Measurements from ENCODE around the gene C1QTNF1. TPM values are rescaled to one million over a fixed set of nuclear protein-coding genes. Genes with fewer than 3 reads are reported as not detected.
"Not testable (repeated sequence)": the region's sequence is repeated elsewhere in the genome, so short reads cannot be mapped to it uniquely, and the experiment has no call there.

C1QTNF1 gene
- total RNA-seq, 1 experiment from 2014 or later = 18.6 TPM

- H3K79me2 ChIP-seq (ENCODE audit: low read length) = no peaks in the 10 kb centered on the region
- H3K9me3 ChIP-seq (ENCODE audit: low read length) = peaks cover 4% of the 10 kb centered on the region; the same call in 1 of the 2 replicates
- H3K4me1 ChIP-seq (ENCODE audit: insufficient read depth, low read length) = peaks cover 22% of the 10 kb centered on the region
- peak; percentile 86 for DNase-seq
- H3K9ac ChIP-seq (ENCODE audit: low read length) = no peak overlapping the region
- ATAC-seq = peak; percentile 55
- H3K4me3 ChIP-seq (ENCODE audit: low read length) = no peak overlapping the region
- H4K20me1 ChIP-seq (ENCODE audit: low read length) = no peaks in the 10 kb centered on the region
- H3K27me3 ChIP-seq (ENCODE audit: low read length) = no peaks in the 10 kb centered on the region
- ChIA-PET POLR2A (ENCODE audit: unreplicated experiment) (no interaction called here), CTCF (interaction anchor here (2.3 kb wide), 1 partner anchor 22 kb away, joined by 10 read pairs; no protein-coding TSS in a partner anchor)
- H3K4me2 ChIP-seq (ENCODE audit: low read length) = no peak overlapping the region
- 0 out of 2 replicates have a peak overlapping the region, but pooled peaks have one; percentile 4 for H2AFZ ChIP-seq (ENCODE audit: low read length)
- H3K27ac ChIP-seq (ENCODE audit: low read length) = no peak overlapping the region
- TF ChIP-seq CTCF (conservative IDR thresholded peaks at IDR 0.05; ENCODE audit: low read depth, low read length) (peak; percentile 99), EZH2 (IDR thresholded peaks at IDR 0.05; ENCODE audit: low read length, unreplicated experiment) (no peak)
- intact Hi-C loops (cut with micrococcal nuclease) = loop anchor here (1.0 kb wide), 3 partner anchors 22 to 62 kb away; no protein-coding TSS in a partner anchor
- no peaks in the 10 kb centered on the region for H3K36me3 ChIP-seq (ENCODE audit: low read depth, low read length)
- no peaks in the 10 kb centered on the region for H3K9me2 ChIP-seq (replicated peaks; ENCODE audit: low read length)
- H3F3A ChIP-seq (ENCODE audit: low read length, unreplicated experiment) = no peaks in the 10 kb centered on the region
- no TSS peak for BruUV-seq (replicated peaks)
These were observed 4.1 kb upstream of the C1QTNF1 start for GRCh38 chr17:79019632-79020584.

- Histone ChIP-seq H3F3A (ENCODE audit: low read length, unreplicated experiment) (no peaks in the 10 kb centered on the region), H4K20me1 (ENCODE audit: low read length) (no peaks in the 10 kb centered on the region), H3K9ac (ENCODE audit: low read length) (no peak overlapping the region), H3K9me3 (ENCODE audit: low read length) (no peaks in the 10 kb centered on the region), H3K9me2 (replicated peaks; ENCODE audit: low read length) (no peaks in the 10 kb centered on the region), H3K36me3 (ENCODE audit: low read depth, low read length) (no peaks in the 10 kb centered on the region), H2AFZ (ENCODE audit: low read length) (0 out of 2 replicates have a peak overlapping the region, but pooled peaks have one; percentile 39), H3K27ac (ENCODE audit: low read length) (no peak overlapping the region; the same call in 1 of the 2 replicates), H3K4me3 (ENCODE audit: low read length) (no peak overlapping the region), H3K27me3 (ENCODE audit: low read length) (no peaks in the 10 kb centered on the region), H3K79me2 (ENCODE audit: low read length) (no peaks in the 10 kb centered on the region), H3K4me2 (ENCODE audit: low read length) (no peak overlapping the region), H3K4me1 (ENCODE audit: insufficient read depth, low read length) (peaks cover 31% of the 10 kb centered on the region)
- POLR2A ChIA-PET (ENCODE audit: unreplicated experiment) = interaction anchor here (0.6 kb wide), 1 partner anchor 25 kb away, joined by 7 read pairs; no protein-coding TSS in a partner anchor
- no TSS peak for BruUV-seq (replicated peaks)
- ATAC-seq (no peak), DNase-seq (peak; percentile 25)
- TF ChIP-seq EZH2phosphoT487 (IDR thresholded peaks at IDR 0.05; ENCODE audit: borderline replicate concordance, low read length) (no peak), EZH2 (IDR thresholded peaks at IDR 0.05; ENCODE audit: low read length, unreplicated experiment) (no peak), CTCF (conservative IDR thresholded peaks at IDR 0.05; ENCODE audit: low read depth, low read length) (no peak)
- CTCF ChIA-PET = interaction anchor here (2.3 kb wide), 1 partner anchor 22 kb away, joined by 10 read pairs; no protein-coding TSS in a partner anchor
- intact Hi-C loops (cut with micrococcal nuclease) = no loop called here
These were observed 3.2 kb upstream of the C1QTNF1 start for GRCh38 chr17:79020631-79021301.

- ChIA-PET POLR2A (ENCODE audit: unreplicated experiment) (interaction anchor here (0.6 kb wide), 1 partner anchor 10 kb away, joined by 3 read pairs; no protein-coding TSS in a partner anchor), CTCF (interaction anchor here (0.6 kb wide), 1 partner anchor 1441 kb away, joined by 3 read pairs; no protein-coding TSS in a partner anchor)
- H3K9ac ChIP-seq (ENCODE audit: low read length); H3K27ac ChIP-seq (ENCODE audit: low read length); BruUV-seq (replicated peaks); DNase-seq; H3K9me2 ChIP-seq (replicated peaks; ENCODE audit: low read length); H3K9me3 ChIP-seq (ENCODE audit: low read length); intact Hi-C loops (cut with micrococcal nuclease); H3K36me3 ChIP-seq (ENCODE audit: low read depth, low read length); H3K27me3 ChIP-seq (ENCODE audit: low read length); H3K79me2 ChIP-seq (ENCODE audit: low read length); H4K20me1 ChIP-seq (ENCODE audit: low read length); H2AFZ ChIP-seq (ENCODE audit: low read length); H3K4me3 ChIP-seq (ENCODE audit: low read length); ATAC-seq; H3F3A ChIP-seq (ENCODE audit: low read length, unreplicated experiment); H3K4me2 ChIP-seq (ENCODE audit: low read length): not testable (repeated sequence)
- peaks cover 42% of the 10 kb centered on the region for H3K4me1 ChIP-seq (ENCODE audit: insufficient read depth, low read length)
These were observed 2.0 kb upstream of the C1QTNF1 start for GRCh38 chr17:79021929-79022328.

Data from PC-3 (cell line).